Measurements from ENCODE around the gene PPEF1.
A peak's percentile ranks its signal among the peaks of the same experiment; 100 is the strongest.

DNA sequence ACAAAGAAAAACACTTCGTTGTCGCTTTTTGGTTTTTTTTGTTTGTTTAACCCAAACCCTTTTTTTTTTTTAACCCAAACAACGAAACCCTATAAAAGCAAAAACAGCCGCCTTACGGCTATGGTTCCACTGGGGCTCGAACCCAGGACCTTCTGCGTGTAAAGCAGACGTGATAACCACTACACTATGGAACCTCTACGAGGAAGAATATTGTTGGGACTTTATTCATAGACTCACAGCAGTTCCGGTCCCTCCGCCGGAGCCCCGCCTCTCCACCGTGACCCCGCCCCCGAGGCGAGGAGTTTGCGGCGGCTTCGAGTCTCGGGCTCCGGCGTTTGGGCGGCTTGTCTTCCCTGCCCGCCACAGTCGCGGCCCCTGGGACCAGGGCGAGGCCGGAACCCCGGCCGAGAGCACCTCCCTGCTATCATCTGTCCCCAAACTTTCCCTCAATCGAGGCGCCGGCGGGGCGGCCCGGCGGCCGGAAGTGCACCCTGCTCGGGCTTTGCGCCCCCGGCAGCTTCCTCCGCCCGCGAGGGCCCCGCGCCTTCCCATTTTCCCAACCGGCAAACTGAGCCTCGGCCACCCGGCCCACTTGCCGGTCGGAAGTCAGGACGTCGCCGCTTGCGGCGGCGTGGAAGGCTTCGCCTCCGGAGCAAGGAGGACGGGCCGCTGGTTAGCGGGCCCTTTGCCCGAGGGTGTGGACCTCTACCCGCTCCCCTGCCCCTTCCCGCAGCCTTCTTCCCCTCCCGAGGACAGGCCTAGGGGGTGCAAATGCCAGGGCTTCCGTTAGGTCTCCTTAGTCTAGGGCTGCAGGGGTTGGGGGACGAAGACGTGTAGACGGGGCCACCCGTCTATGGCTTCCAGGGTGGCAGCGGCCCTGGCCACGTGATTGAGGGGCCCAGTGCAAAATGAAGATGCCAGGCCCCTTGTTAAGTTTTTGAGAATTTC lies 32.4 kb upstream of the PPEF1 start:
- TF ChIP-seq, protein P1, sequence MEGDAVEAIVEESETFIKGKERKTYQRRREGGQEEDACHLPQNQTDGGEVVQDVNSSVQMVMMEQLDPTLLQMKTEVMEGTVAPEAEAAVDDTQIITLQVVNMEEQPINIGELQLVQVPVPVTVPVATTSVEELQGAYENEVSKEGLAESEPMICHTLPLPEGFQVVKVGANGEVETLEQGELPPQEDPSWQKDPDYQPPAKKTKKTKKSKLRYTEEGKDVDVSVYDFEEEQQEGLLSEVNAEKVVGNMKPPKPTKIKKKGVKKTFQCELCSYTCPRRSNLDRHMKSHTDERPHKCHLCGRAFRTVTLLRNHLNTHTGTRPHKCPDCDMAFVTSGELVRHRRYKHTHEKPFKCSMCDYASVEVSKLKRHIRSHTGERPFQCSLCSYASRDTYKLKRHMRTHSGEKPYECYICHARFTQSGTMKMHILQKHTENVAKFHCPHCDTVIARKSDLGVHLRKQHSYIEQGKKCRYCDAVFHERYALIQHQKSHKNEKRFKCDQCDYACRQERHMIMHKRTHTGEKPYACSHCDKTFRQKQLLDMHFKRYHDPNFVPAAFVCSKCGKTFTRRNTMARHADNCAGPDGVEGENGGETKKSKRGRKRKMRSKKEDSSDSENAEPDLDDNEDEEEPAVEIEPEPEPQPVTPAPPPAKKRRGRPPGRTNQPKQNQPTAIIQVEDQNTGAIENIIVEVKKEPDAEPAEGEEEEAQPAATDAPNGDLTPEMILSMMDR (conservative IDR thresholded peaks at IDR 0.05), result no peak
- peak; percentile 64 for TF ChIP-seq ZFX (IDR thresholded peaks at IDR 0.05)

Measured in C4-2B (cell line).